IMR-90 (cell line): Measurements from ENCODE around the gene SNTG2. TPM values are rescaled to one million over a fixed set of nuclear protein-coding genes. Genes with fewer than 3 reads are reported as not detected.

ENCODE experiments used
- ATAC-seq: fragments of 200-7000 bp; cut with Tn5 transposase; 2 replicates; pipeline ENCODE4 v1.9.1; 2020; ENCODE audit warnings: low read depth, mild to moderate bottlenecking, moderate library complexity
- BruUV-seq: library from RNA; stranded (reverse); fragments of 400-500 nt; replicated peaks from 2 replicates; lab custom pipeline; 2021; lab: Mats Ljungman, UMichigan
- CTCF ChIA-PET: fragments of 300-600 bp; formaldehyde crosslinking; extraction: SDS; loops from one replicate; lab custom pipeline; 2021; ENCODE audit warnings: antibody characterized with exemption; lab: Yijun Ruan, JAX
- POLR2A ChIA-PET: fragments of 300-600 bp; sonication (Branson Sonifier 250); formaldehyde crosslinking; loops from one replicate; lab custom pipeline; 2022; ENCODE audit warnings: antibody characterized with exemption; ENCODE audit not compliant: unreplicated experiment; lab: Charles Lee
- DNase-seq: peaks from one replicate; pipeline ENCODE4 v3.0.0; 2013
- H2AFZ ChIP-seq: replicated peaks from 2 replicates; pipeline ENCODE3; 2013; ENCODE audit warnings: low read length, mild to moderate bottlenecking; ENCODE audit not compliant: poor library complexity
- H2AK5ac ChIP-seq: 2 replicates; pipeline ENCODE4 v1.6.1; 2013; ENCODE audit warnings: low read depth, low read length, inconsistent platforms
- H2AK9ac ChIP-seq: replicated peaks from 2 replicates; pipeline ENCODE3; 2013; ENCODE audit warnings: mild to moderate bottlenecking, low read depth, low read length, moderate library complexity; ENCODE audit not compliant: poor library complexity
- H2BK120ac ChIP-seq: 2 replicates; pipeline ENCODE4 v1.6.1; 2013; ENCODE audit warnings: low read depth, low read length, inconsistent platforms
- H2BK15ac ChIP-seq: 3 replicates; pipeline ENCODE4 v1.6.1; 2013; ENCODE audit warnings: low read depth, low read length, inconsistent platforms
- H2BK20ac ChIP-seq: 2 replicates; pipeline ENCODE4 v1.6.1; 2013; ENCODE audit warnings: low read depth, mild to moderate bottlenecking, inconsistent platforms, low read length, moderate library complexity
- H2BK5ac ChIP-seq: 2 replicates; pipeline ENCODE4 v1.6.1; 2013; ENCODE audit warnings: mild to moderate bottlenecking, low read depth, low read length, inconsistent platforms; ENCODE audit not compliant: poor library complexity, severe bottlenecking
- H3K14ac ChIP-seq: replicated peaks from 2 replicates; pipeline ENCODE4 v1.6.1; 2013; ENCODE audit warnings: low read depth, low read length, inconsistent platforms
- H3K18ac ChIP-seq: 2 replicates; pipeline ENCODE4 v1.6.1; 2013; ENCODE audit warnings: low read depth, low read length, control low read depth
- H3K23ac ChIP-seq: 2 replicates; pipeline ENCODE4 v1.6.1; 2013; ENCODE audit warnings: low read depth, low read length, inconsistent platforms
- H3K27ac ChIP-seq: 2 replicates; pipeline ENCODE4 v1.5.1; 2013; ENCODE audit warnings: mild to moderate bottlenecking, control low read depth, low read length; ENCODE audit not compliant: insufficient read depth
- H3K27me3 ChIP-seq: 2 replicates; pipeline ENCODE4 v1.6.1; 2013; ENCODE audit warnings: low read length; ENCODE audit not compliant: control insufficient read depth, insufficient read depth
- H3K36me3 ChIP-seq: 2 replicates; pipeline ENCODE4 v1.6.1; 2013; ENCODE audit warnings: low read length, mixed read lengths; ENCODE audit not compliant: control insufficient read depth, insufficient read depth
- H3K4ac ChIP-seq: 2 replicates; pipeline ENCODE4 v1.6.1; 2013; ENCODE audit warnings: low read depth, low read length, inconsistent platforms
- H3K4me1 ChIP-seq: 2 replicates; pipeline ENCODE4 v1.6.1; 2013; ENCODE audit warnings: low read length, mixed read lengths; ENCODE audit not compliant: control insufficient read depth, insufficient read depth
- H3K4me2 ChIP-seq: 2 replicates; pipeline ENCODE4 v1.6.1; 2013; ENCODE audit warnings: low read depth, mild to moderate bottlenecking, control low read depth, low read length, moderate library complexity
- H3K4me3 ChIP-seq: 2 replicates; pipeline ENCODE4 v1.5.1; 2013; ENCODE audit warnings: low read depth, mild to moderate bottlenecking, control low read depth, low read length, moderate library complexity; ENCODE audit not compliant: insufficient read depth
- H3K56ac ChIP-seq: 2 replicates; pipeline ENCODE4 v1.6.1; 2013; ENCODE audit warnings: low read length, inconsistent platforms; ENCODE audit not compliant: insufficient read depth; ENCODE audit errors: extremely low read depth
- H3K79me1 ChIP-seq, 2 experiments: 2 replicates each; pipeline ENCODE4 v1.6.1; 2013; ENCODE audit warnings: low read length in 2 of 2, inconsistent platforms in 1 of 2, low read depth in 1 of 2
- H3K9ac ChIP-seq: 2 replicates; pipeline ENCODE4 v1.6.1; 2013; ENCODE audit warnings: low read depth, low read length, control low read depth
- H3K9me1 ChIP-seq: 2 replicates; pipeline ENCODE4 v1.6.1; 2013; ENCODE audit warnings: low read length, inconsistent platforms; ENCODE audit not compliant: insufficient read depth
- H3K9me3 ChIP-seq: 2 replicates; pipeline ENCODE4 v1.6.1; 2013; ENCODE audit warnings: low read length; ENCODE audit not compliant: control insufficient read depth, insufficient read depth
- H4K20me1 ChIP-seq: 2 replicates; pipeline ENCODE4 v1.6.1; 2013; ENCODE audit warnings: low read length, inconsistent platforms; ENCODE audit not compliant: insufficient read depth
- H4K5ac ChIP-seq: 2 replicates; pipeline ENCODE4 v1.6.1; 2013; ENCODE audit warnings: mild to moderate bottlenecking, low read depth, low read length, control low read depth
- H4K8ac ChIP-seq, 2 experiments: 2 replicates each; pipeline ENCODE4 v1.6.1; 2013; ENCODE audit warnings: low read depth in 2 of 2, low read length in 2 of 2, control low read depth in 1 of 2, inconsistent platforms in 1 of 2
- H4K91ac ChIP-seq: 2 replicates; pipeline ENCODE4 v1.6.1; 2013; ENCODE audit warnings: low read depth, low read length, inconsistent platforms; ENCODE audit not compliant: insufficient read depth
- BHLHE40 ChIP-seq: fragments of 150-350 bp; IDR thresholded peaks from 2 replicates; pipeline ENCODE4 v1.6.1; 2016; ENCODE audit warnings: mild to moderate bottlenecking, low read depth, low read length
- CEBPB ChIP-seq: IDR thresholded peaks from 2 replicates; pipeline ENCODE4 v1.6.1; 2012; ENCODE audit warnings: low read depth, low read length, improper control_type of control experiment
- CHD1 ChIP-seq: IDR thresholded peaks from 2 replicates; pipeline ENCODE4 v1.6.1; 2012; ENCODE audit warnings: low read depth, low read length, improper control_type of control experiment
- ELK1 ChIP-seq: fragments of 150-350 bp; IDR thresholded peaks from 2 replicates; pipeline ENCODE4 v1.6.1; 2016; ENCODE audit warnings: low read depth, mild to moderate bottlenecking, low read length, moderate library complexity, borderline replicate concordance
- FOS ChIP-seq: fragments of 150-350 bp; IDR thresholded peaks from 2 replicates; pipeline ENCODE4 v1.6.1; 2016; ENCODE audit warnings: low read depth, low read length
- MAFK ChIP-seq: IDR thresholded peaks from 2 replicates; pipeline ENCODE4 v1.6.1; 2012; ENCODE audit warnings: low read depth, low read length, improper control_type of control experiment
- MAZ ChIP-seq: IDR thresholded peaks from 2 replicates; pipeline ENCODE4 v1.6.1; 2012; ENCODE audit warnings: low read depth, mild to moderate bottlenecking, low read length, improper control_type of control experiment, moderate library complexity, borderline replicate concordance
- MXI1 ChIP-seq: IDR thresholded peaks from 2 replicates; pipeline ENCODE4 v1.6.1; 2012; ENCODE audit warnings: low read depth, mild to moderate bottlenecking, low read length, moderate library complexity, borderline replicate concordance
- NFE2L2 ChIP-seq: fragments of 150-350 bp; IDR thresholded peaks from 2 replicates; pipeline ENCODE4 v1.6.1; 2016; ENCODE audit warnings: low read depth, mild to moderate bottlenecking, low read length
- POLR2A ChIP-seq: IDR thresholded peaks from 2 replicates; pipeline ENCODE4 v1.6.1; 2012; ENCODE audit warnings: mild to moderate bottlenecking, low read depth, low read length
- RAD21 ChIP-seq: IDR thresholded peaks from 2 replicates; pipeline ENCODE4 v1.6.1; 2012; ENCODE audit warnings: low read length, improper control_type of control experiment
- RCOR1 ChIP-seq: IDR thresholded peaks from 2 replicates; pipeline ENCODE4 v1.6.1; 2012; ENCODE audit warnings: mild to moderate bottlenecking, low read length, improper control_type of control experiment; ENCODE audit not compliant: insufficient replicate concordance
- RFX5 ChIP-seq: IDR thresholded peaks from 2 replicates; pipeline ENCODE4 v1.8.0; 2012; ENCODE audit warnings: low read depth, mild to moderate bottlenecking, low read length, moderate library complexity
- SMC3 ChIP-seq: fragments of 150-350 bp; IDR thresholded peaks from 2 replicates; pipeline ENCODE4 v1.6.1; 2016; ENCODE audit warnings: low read depth, mild to moderate bottlenecking, antibody characterized with exemption, low read length, moderate library complexity
- WGBS, 2 experiments: methylation state at CpG; one replicate each; pipeline versions ENCODE4 v1.1.5 to v1.1.7; 2013; ENCODE audit warnings: missing lambda C conversion rate in 2 of 2; ENCODE audit not compliant: insufficient read length in 1 of 2; ENCODE audit errors: extremely low coverage in 2 of 2; 5-methylcytosine and 5-hydroxymethylcytosine counted together
- dilution Hi-C: fragments of 300-500 bp; cut with HindIII; formaldehyde crosslinking; loops from one replicate; pipeline ENCODE4 v1.14.3; 2018; ENCODE audit warnings: low sequenced_read_pairs; ENCODE audit not compliant: unreplicated experiment
- in situ Hi-C: fragments of 300-500 bp; cut with MboI; formaldehyde crosslinking; loops from 3 replicates; pipeline ENCODE4 v1.14.3; 2019; ENCODE audit warnings: low sequenced_read_pairs, inconsistent platforms, mixed read lengths
- intact Hi-C: fragments of 100-400 bp; cut with micrococcal nuclease; formaldehyde crosslinking; loops from 2 replicates; pipeline ENCODE4 v1.10.0; 2022
- polyA plus RNA-seq, 3 experiments: library from polyadenylated mRNA; depleted of rRNA; stranded (reverse); fragments of >200 nt; gene quantifications; 2 replicates each; pipeline ENCODE4 v1.2.3, GENCODE V29; 2012; ENCODE audit warnings: low replicate concordance in 1 of 3
- total RNA-seq: library from RNA; depleted of rRNA; stranded (reverse); fragments of >200 nt; gene quantifications from 2 replicates; pipeline ENCODE4 v1.2.3, GENCODE V29; 2012
- TF ChIP-seq, protein P1 (sequence below): fragments of 150-350 bp; IDR thresholded peaks from 2 replicates; pipeline ENCODE4 v1.6.1; 2017; ENCODE audit warnings: mild to moderate bottlenecking, antibody characterized with exemption, low read length, low read depth
- TF ChIP-seq, protein P2 (sequence below): conservative IDR thresholded peaks from 2 replicates; pipeline ENCODE4 v1.5.1; 2012; ENCODE audit warnings: mild to moderate bottlenecking, low read depth, low read length, improper control_type of control experiment

The SNTG2 gene
- total and polyA plus RNA-seq, 2 of the 4 experiments (the other 2 are of a cell fraction), result under 0.01 to 0.17 TPM

DNA sequence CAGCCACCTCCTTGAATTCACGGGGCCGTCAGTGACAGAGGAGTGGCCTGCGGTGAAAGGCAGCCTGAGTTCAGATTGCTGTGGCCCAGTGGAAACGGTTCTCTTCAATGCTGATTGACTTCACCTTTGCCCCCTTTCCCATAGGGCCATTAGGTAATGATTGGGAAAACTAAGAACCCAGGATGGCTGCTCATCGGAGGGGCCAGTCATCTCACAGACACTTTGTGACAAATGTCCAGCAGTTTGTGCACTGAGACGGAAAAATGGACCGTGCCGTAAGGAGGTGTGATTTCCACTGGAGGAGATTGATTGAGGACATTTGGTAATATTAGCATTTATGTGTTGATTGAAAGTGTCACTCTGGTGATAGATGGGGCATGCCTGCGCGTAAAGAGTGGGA is 402.9 kb downstream of the SNTG2 start:
- dilution Hi-C loops, result no loop called here
- H3K36me3 ChIP-seq, result no peaks in the 10 kb centered on the region
- H2AFZ ChIP-seq, result no peak overlapping the region
- in situ Hi-C loops, result no loop called here
- H4K20me1 ChIP-seq, result no peaks in the 10 kb centered on the region
- no peak overlapping the region for H3K9ac ChIP-seq
- H3K14ac ChIP-seq, result no peak overlapping the region
- no peak overlapping the region for H2BK20ac ChIP-seq
- DNase-seq (no peak), ATAC-seq (no peak)
- BruUV-seq, result no TSS peak
- H2BK5ac ChIP-seq, result no peak overlapping the region
- no peak overlapping the region for H3K56ac ChIP-seq
- peaks cover 29% of the 10 kb centered on the region for H3K9me3 ChIP-seq
- H3K9me1 ChIP-seq, result no peaks in the 10 kb centered on the region
- H3K4ac ChIP-seq, result no peak overlapping the region
- no peak overlapping the region for H3K4me3 ChIP-seq
- H3K18ac ChIP-seq, result no peak overlapping the region
- 26% methylated on average over 6 of the region's 10 CpGs; no CpG with 5 or more reads in 1 of the 2 experiments for WGBS, 2 experiments
- no peak overlapping the region for H3K27ac ChIP-seq
- no peak overlapping the region for H2AK9ac ChIP-seq
- no peak overlapping the region for H4K91ac ChIP-seq
- no peak for TF ChIP-seq RFX5
- TF ChIP-seq, protein P1, sequence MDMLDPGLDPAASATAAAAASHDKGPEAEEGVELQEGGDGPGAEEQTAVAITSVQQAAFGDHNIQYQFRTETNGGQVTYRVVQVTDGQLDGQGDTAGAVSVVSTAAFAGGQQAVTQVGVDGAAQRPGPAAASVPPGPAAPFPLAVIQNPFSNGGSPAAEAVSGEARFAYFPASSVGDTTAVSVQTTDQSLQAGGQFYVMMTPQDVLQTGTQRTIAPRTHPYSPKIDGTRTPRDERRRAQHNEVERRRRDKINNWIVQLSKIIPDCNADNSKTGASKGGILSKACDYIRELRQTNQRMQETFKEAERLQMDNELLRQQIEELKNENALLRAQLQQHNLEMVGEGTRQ, result no peak
- TF ChIP-seq CEBPB, result no peak
- no peak for TF ChIP-seq SMC3
- no peak for TF ChIP-seq RCOR1
- TF ChIP-seq MXI1, result no peak
- no peak for TF ChIP-seq RAD21
- TF ChIP-seq MAFK, result no peak
- TF ChIP-seq ELK1, result no peak
- TF ChIP-seq POLR2A, result no peak
- TF ChIP-seq, protein P2, sequence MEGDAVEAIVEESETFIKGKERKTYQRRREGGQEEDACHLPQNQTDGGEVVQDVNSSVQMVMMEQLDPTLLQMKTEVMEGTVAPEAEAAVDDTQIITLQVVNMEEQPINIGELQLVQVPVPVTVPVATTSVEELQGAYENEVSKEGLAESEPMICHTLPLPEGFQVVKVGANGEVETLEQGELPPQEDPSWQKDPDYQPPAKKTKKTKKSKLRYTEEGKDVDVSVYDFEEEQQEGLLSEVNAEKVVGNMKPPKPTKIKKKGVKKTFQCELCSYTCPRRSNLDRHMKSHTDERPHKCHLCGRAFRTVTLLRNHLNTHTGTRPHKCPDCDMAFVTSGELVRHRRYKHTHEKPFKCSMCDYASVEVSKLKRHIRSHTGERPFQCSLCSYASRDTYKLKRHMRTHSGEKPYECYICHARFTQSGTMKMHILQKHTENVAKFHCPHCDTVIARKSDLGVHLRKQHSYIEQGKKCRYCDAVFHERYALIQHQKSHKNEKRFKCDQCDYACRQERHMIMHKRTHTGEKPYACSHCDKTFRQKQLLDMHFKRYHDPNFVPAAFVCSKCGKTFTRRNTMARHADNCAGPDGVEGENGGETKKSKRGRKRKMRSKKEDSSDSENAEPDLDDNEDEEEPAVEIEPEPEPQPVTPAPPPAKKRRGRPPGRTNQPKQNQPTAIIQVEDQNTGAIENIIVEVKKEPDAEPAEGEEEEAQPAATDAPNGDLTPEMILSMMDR, result no peak
- no peak for TF ChIP-seq NFE2L2
- TF ChIP-seq MAZ, result no peak
- TF ChIP-seq BHLHE40, result no peak
- no peak for TF ChIP-seq CHD1
- TF ChIP-seq FOS, result no peak
- H4K5ac ChIP-seq, result no peak overlapping the region
- no peaks in the 10 kb centered on the region for H3K79me1 ChIP-seq
- H4K8ac ChIP-seq, result no peak overlapping the region
- CTCF ChIA-PET, result interaction anchor here (0.6 kb wide), 1 partner anchor 70 kb away, joined by 6 read pairs; no protein-coding TSS in a partner anchor
- no peak overlapping the region for H2BK15ac ChIP-seq
- H3K23ac ChIP-seq, result no peak overlapping the region
- intact Hi-C loops, result no loop called here
- H2AK5ac ChIP-seq, result no peak overlapping the region
- no peak overlapping the region for H2BK120ac ChIP-seq
- H3K4me2 ChIP-seq, result no peak overlapping the region
- POLR2A ChIA-PET, result no interaction called here
- H3K27me3 ChIP-seq, result no peaks in the 10 kb centered on the region
- H3K4me1 ChIP-seq, result no peaks in the 10 kb centered on the region
